NCI-H1092 (cell line): ENCODE measurements around the gene KRTAP10-4.
"Not testable (repeated sequence)": the region's sequence is repeated elsewhere in the genome, so short reads cannot be mapped to it uniquely, and the experiment has no call there.

ENCODE experiments used
- DNase-seq: peaks from one replicate; lab custom pipeline; 2025; lab: John Stamatoyannopoulos, UW

The KRTAP10-4 gene

DNA sequence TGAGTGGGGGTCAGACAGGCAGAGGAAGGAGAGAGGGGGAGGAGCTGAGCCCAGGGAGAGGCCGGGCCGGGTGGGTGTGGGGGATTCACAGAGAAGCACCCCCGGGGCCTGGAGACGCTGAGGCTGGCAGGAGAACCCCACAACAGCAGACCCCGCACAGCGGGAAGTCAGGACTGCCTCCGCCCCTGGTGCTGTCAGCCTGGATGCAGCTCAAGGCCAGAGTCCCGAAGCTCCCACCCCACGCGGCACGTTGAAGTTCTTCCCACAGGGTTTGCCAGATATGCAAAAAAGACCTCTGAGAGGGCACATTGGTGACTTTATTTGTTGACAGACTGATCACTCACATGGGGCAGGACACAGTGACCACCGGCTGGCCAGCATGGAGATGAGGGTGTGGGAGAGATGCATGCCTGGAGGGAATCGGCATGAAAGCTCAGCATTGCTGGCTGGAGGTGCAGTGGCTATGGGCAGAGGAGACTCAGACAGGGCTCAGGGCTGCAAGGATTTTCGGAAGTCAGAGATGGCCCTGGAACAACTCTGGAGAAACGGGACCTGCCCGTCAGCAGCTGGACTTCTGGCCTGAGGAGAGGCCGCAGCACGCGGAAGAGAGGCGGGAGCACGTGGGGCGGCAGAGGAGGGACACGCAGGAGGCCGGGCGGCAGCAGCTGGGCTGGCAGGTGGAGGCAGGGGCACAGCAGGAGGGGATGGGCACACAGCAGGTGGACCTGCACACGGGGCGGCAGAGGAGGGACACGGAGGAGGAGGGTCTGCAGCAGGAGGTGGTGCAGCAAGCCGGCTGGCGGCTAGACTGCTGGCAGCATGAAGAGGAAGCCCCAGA lies 15.8 kb upstream of the KRTAP10-4 start:
- no peak for DNase-seq

DNA sequence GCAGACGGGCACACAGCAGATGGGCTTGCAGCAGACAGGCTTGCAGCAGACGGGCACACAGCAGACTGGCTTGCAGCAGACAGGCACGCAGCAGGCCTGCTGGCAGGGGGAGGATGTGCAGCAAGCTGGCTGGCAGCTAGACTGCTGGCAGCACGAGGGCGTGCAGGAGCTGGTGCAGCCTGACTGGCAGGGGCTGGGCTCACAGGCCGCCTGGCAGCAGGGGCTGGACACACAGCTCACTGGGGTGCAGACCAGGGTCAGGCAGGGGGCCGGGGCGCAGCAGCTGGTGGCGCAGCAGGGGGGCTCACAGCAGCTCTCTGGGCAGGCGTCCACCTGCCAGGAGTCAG lies 15.2 kb upstream of the KRTAP10-4 start:
- not testable (repeated sequence) for DNase-seq

DNA sequence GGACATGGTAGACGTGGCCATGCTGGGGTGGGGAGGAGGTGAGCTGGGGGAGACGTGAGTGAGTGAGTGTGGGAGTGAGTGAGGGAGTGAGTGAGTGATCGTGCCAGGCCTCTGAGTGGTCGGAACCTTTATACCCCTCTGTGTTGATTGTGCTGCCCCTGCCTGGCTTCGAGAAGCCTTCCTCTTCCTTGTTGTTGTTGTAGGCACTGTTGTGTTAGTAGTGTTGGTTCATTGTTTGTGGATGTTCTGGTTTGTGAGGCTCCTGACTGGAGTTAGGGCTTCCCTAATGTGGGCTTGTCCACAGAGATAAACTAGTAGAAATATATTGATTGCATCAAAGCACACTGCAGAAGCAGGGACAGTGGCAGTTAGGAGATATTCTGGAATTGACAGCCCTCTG lies 14.8 kb upstream of the KRTAP10-4 start, which contains the start of gene KRTAP10-3:
TSS of gene KRTAP10-3 (minus strand) at position 101 of the 400 bp plus-strand sequence. CDS start at position 21, 80 bp downstream.
- no peak for DNase-seq

DNA sequence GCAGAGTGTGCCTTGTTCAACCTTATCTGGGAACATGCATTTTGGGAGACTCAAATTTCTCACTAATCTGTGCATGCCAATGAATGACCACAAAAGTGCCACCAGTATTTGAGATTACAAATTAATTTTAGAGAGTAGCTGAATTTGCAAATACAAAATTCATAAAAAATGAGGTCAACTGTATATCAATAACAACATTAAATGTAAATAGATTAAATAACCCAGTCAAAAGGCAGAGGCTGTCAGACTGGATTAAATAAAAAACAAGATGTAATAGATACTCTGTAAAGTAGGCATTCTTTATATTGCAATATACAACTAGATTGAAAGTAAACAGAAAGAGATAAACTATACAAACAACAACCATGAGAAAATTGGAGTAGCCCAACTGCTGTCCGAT lies 9.4 kb upstream of the KRTAP10-4 start:
- DNase-seq: no peak

DNA sequence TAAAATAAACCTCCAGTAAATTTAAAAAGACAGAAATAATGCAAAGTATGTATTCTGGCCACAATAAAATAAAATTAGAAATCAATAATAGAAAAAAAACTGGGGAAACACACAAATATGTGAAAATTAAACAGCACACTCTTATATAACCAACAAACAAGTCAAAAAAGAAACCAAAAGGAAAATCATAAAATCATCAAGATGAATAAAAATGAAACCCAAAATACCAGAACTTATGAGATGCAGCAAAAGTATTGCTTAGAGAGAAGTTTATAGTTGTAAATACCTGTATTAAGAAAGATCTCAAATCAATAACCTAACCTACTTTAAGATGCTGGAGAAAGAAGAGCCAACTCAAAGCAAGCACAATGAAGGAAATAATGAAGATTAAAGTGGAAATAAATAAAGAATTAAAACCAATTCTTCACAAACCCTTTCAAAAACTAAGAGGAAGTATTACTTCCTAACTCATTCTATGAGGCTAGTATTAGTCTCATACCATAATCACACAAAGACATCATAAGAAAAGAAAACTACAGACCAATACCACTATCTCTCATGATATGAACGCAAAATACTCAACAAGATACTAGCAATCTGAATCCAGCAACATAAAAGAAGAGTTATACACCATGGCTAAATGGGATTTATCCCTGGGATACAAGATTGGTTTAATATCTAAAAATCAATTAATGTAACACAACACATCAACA lies 8.5 kb upstream of the KRTAP10-4 start:
- no peak for DNase-seq

DNA sequence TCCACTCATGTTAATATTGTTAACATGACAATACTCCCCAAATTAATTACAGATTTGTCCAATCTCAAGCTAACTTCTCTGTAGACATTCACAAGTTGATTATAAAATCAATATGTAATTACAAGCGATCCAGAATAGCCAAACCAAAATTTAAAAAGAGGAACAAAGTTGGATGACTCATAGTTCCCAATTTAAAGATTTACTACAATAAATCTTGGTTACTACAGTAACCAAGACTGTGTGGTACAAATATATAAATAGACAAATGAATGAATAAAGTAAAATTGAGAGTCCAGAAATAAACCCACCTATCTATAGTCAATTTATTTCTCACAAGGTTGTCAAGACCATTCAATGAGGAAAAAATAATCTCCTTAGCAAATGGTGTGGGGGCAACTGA lies 7.1 kb upstream of the KRTAP10-4 start:
- DNase-seq: no peak

DNA sequence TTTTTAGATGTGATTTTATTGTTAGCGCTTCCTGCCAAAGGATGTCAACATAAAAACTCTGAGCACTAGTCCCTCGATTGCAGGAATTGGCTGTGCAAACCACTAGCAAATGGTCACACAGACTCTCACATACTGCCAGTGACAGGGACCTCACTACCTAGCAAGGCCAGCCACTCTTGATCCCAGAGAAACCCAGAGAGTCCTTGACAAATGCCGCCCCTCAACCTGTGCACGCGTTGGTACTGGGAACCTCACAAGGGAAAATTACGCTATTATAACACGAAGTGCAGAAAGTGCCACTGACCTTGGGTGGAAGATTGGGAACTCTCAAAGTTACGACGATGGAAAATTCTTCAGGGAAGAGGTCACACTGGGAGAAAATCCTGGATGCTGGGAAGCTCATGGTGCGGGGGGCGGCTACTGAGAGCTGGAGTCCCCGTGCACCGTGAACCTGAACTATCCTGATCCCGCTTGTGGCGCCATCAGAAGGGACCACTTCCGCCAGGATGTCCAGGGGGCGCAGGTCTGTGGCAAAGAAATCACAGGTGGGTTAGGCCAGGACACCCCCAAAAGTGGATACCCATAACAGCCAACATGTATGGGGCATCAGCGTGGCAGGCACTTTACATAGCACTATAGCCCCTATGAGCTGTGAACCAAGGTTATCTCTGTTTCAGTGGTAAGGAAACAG lies 5.9 kb upstream of the KRTAP10-4 start:
- no peak for DNase-seq

DNA sequence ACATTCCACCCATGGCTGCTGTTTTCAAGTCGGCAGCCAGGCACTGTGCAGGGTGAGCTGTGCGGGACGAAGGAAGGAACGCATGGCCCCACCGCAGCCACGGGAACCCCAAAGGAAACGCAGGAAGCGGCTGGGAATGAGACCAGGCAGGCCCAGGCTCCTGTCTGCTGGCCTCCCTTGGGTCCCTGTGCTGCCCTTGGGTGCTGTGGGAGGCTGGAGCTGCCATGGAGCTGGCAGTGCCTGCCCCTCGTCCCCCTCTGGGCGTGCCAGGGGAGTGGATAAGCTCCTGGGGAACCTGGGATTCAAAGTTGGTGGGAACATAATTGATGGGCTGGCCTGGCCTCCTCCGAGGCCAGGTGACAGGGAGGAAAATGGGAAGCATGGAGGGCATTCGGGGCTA lies 5.3 kb upstream of the KRTAP10-4 start:
- no peak for DNase-seq

DNA sequence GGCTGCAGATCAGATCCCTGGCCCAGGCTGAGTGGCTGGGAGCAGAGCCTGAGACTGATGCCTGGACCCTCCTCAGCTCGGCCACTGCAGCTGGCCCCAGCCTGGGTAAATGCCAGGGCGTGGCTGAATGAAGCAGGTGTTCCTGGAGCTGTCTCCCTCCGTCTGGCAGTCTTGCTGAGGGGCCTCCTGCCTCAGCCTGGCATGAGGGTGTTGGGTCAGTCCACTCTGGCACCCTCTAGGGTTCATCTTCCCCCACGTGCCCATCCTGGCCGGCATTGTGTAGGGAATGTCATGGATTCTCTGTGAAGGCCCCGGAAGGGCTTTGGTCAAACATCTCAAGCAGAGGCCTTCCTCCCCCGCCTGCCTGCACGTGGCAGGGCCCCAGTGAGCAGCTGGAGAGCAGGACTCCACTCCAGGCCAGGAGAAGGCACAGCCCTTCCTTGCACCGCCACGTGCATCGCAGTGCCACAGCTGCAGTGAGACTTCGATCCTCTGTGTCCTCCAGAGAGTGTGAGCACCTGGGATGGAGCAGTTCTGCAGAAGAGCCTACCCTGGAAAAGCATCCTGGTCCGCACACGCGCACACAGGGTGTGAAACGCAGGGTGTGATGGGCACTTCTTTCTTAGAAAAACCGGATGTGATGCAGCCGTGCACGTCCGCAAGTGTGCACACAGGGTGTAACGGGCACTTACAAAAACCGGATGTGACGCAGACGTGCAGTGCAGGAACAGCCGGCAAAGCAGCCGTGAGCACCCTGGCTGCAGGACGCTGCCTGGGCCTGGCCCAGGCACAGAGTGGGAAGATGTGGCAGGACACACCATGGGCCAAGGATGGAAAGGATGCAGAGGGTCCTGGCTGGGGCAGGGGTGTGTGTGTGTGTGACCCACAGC lies 4.6 kb upstream of the KRTAP10-4 start:
- peak; percentile 10 for DNase-seq

DNA sequence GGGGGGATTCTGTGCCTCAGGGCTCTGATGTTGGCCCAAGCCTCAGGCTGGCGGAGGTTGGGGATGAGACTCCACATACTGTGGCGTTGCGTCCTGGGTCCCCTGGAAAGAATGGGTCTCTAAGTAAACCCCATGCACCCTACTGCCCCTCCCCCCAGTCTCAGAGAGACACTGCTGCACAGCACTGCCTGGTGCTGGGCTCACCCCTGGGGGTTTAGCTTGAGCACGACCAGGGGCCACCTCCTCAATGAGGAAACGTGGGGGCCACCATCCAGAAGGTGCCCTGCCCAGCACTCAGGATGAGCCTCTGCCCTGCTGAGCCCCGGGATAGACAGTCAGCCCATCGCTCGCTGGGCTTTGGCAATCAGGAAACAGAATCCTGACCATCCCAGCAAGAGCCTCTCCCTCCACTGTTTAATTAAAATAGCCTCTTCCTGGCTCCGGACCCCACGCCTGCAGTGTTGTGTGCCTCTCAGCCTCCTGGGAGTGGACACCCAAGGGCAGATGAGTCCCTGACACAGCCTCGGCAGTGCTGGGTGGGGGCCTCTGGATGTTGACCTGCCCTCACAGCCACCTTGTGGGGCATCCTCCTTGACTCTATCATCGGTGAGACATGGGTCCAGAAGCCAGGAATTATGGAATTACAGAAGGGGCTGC lies 3.5 kb upstream of the KRTAP10-4 start:
- DNase-seq: no peak

DNA sequence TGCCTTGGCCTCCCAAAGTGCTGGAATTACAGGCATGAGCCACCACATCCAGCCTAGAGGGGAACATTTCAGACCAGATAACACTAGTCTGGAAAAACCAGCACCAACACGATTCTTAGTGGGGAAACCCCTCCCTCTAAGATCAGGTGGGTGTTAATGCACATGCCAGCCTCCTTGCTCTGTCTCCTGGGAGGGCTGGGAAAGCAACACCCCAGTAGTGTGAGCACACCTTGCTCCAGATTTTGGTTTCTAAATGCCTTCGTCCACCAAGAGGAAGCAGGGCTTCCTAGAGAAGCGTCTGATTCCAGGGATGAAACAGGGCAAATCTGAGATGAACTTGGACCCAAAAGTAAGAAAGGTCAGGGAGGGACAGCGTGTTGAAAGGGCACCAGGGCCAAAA lies 2.2 kb upstream of the KRTAP10-4 start:
- no peak for DNase-seq

DNA sequence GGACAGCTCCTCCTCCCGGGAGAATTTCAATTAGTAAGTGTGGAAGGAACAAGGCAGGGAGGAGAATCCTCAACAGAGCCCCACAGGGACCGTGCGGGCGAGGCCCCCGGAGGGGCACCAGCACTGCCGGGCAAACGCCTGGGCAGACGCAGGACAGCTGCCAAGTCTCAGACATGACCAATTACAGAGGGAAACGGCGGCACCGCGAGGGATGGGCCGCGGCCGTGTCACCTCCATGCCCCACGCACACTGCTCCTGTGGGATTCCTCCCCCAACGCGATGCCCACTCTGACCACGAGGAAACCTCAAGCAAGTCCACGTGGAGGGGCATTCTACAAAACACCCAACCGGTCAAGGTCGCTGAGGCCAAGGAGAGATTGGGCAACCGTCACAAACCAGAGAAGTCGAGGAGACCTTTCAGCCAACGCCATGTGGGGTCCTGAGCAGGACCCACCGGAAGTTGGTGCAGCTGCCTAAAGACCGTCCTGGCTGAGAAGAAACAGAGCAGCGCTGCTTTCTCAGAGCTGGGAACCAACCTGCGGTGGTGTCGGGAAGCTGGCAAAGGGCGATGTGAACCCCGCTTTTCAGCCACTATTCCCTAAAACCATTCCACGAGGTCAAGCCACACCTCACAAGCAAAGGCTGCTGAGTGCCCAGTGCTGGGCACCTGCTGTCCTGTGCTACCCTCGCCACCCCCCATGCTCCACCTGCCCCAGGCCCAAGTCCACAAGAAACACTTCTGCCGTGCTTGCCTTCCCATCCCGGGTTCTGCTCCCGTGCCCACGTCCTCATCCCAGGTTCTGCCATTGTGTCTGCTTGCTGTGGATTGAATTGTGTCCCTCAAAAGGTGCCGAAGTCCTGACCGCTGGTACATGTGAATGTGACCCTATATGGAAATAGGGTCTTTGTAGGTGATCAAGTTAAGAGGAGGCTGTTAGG lies 1.4 kb upstream of the KRTAP10-4 start:
- no peak for DNase-seq

DNA sequence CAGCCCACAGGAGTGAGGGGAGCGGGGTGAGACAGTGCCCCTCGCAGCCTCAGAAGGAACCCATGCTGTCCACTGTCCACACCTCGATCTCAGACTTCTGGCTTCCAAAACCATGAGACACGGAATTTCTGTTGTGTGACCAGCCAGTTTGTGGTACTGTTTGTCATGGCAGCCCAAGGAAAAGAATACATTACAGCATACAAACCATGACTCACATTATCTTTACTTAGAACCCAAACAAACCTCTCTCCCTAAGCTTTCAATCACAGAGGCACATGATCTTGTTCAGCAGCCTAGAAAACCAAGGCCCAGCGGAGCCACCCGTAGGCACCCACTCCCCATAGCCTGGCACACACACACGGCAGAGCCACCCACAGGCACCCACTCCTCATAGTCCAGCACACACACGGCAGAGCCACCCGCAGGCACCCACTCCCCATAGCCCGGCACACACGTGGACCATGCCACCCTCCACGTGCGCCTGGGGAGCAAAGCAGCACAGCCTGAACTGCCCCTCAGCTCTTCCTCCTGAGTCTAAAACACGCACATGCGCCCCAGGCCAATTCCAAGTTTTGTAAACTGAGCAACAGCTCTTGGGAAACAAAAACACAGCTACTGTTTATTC lies 458 bp upstream of the KRTAP10-4 start:
- no peak for DNase-seq

DNA sequence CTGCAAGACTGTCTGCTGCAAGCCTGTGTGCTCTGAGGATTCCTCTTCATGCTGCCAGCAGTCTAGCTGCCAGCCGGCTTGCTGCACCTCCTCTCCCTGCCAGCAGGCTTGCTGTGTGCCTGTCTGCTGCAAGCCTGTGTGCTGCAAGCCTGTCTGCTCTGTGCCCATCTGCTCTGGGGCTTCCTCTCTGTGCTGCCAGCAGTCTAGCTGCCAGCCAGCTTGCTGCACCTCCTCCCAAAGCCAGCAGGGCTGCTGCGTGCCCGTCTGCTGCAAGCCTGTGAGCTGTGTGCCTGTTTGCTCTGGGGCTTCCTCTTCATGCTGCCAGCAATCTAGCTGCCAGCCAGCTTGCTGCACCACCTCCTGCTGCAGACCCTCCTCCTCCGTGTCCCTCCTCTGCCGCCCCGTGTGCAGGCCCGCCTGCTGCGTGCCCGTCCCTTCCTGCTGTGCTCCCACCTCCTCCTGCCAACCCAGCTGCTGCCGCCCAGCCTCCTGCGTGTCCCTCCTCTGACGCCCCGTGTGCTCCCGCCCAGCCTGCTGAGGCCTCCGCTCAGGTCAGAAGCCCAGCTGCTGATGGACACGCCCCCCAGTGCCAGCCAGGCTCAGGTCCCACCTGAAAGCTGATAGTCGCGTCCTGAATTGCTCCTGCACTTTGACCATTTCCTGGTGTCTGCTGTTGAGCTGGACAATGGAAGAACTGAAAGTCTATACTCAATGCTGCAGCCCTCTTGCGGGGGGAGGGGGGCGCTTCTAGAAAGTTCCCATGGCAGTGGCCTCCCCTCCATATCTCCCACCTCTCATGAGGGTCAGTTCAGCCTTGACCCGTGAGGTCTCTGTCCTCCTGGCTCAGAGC lies 1.2 kb downstream of the KRTAP10-4 start:
- no peak for DNase-seq

DNA sequence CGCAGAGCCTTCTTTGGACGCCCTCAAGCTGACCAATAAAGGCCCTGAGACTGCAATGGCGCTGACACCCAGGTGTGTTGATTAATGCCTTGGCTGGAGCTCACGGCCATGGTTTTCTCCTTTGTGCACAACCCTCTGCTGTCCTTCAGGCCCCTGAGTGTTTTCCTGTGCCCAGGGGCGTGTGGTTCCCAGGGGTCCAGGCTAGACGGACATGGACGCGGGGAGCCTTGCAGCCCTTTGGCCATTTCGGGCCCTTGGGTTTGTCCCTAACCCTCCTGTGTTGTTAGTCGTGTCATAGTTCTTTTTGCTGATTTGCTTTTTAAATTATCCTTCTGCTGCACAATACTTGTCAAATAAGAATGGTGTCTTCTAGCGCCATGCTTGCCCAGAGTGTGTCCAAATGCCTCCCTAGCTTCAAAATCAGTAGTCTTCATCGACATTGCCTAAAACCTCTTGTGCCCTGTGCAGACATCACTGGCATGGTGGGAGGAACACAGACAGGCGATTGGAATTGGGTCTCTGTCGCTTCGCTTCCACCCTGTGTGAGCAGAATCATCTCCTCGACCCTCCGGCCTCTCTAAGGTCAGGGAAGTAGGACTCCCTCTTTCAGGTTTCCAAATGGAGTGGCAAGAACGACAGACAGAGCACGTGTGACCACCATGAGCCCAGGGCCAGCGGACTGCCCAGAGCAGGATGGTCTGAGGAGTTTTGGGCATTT lies 1.9 kb downstream of the KRTAP10-4 start:
- DNase-seq: no peak

DNA sequence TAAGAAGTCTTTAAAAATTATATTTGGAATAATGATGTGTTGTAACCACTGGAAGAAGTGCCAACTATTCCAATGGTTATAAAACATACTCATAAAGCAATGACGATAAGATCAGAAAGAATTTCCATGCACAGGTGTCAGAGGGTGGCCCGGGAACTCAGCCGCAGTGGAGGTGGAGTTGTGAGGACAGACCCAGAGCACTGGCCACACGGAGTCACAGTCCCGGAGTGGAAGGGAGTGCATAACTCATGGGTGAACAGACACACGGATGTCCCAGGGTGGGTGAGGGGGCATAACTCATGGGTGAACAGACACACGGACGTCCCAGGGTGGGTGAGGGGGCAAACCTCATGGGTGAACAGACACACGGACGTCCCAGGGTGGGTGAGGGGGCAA lies 2.5 kb downstream of the KRTAP10-4 start:
- no peak for DNase-seq

DNA sequence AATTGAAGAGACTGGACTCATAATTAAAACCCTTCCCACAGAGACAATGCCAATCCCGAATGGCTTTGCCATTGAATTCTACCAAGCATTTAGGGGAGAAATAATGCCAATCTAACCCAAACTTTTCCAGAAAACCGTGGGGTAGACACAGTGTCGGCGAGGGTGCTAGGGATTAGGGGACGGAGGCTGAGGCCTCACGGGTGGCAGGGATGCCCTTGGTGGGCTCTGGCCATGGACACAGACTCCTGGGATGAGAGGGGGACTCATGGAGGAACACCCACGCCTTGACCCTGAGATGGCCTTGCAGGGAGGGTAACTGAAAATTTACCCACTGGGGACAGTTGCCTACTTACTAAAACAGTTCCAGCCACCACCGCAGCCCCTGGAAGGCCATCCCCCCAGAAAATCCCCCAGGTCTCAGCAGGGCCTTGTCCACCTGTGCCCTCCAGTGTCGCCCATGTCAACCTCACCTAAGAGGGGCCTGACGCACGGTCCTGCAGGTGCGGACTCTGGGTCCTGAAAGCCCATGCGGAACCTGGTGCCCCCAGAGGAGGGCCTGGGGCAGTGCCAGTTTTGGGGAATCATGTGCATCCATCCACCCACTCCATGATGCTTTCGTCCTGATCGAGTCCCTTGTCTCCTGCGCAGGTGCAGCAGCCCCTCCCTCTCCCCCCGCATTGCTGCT lies 5.0 kb downstream of the KRTAP10-4 start:
- no peak for DNase-seq
